ENCODE measurements around the gene TEX51.

The TEX51 gene

GRCh38 chr2:126893606-126894005 is 5.1 kb upstream of the TEX51 start:
- no peak for DNase-seq

GRCh38 chr2:126894082-126894481 is 4.6 kb upstream of the TEX51 start:
- DNase-seq, result no peak

DNA sequence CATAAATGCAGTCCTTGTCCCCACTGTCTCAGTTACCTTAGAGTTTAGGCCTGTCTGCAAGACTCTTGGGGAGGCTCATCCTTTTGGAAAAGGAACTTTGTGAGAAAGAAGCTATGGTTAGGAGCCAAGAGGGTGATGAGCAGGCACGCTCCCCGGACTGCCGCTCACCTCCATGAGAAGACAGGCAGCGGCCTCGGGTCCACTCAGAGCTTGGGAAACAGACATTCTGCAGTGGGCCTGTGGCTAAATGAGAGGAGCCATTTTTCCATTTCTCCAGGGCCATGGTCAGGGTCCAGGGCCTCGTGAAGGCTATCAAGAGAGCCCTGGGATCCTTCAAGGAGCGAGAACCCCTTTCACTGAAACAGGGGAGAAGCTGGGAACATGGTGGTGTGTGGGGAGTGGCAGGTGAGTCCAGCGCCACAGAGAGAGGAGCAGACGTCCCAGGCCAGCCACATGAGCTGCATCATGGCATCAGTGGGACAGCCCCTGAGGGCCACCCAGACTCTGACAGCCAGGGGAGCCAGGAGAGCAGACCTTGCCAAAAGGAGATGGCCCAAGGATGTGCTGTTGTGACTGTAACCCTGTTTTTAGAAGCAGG is 4.0 kb upstream of the TEX51 start:
- DNase-seq, result no peak

DNA sequence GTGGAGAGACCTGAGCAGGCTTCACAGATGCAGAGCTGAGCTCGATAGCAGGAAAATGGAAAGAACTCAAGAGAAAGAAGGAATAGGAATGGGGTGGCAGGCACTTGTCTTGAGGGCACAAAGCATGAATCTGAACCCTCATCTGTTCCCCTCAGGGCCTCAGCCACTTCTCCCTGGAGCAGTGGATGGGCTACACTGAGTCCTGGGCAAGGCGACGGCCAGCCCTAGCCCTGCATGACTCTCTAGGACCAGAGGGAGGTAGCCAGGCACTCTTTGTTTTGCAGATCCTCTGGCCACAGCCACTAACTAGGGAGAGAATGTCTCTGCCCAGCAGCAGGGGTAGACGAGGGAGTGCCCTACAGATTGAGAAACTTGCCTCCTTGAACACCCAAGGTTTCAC is 3.4 kb upstream of the TEX51 start:
- DNase-seq, result no peak

DNA sequence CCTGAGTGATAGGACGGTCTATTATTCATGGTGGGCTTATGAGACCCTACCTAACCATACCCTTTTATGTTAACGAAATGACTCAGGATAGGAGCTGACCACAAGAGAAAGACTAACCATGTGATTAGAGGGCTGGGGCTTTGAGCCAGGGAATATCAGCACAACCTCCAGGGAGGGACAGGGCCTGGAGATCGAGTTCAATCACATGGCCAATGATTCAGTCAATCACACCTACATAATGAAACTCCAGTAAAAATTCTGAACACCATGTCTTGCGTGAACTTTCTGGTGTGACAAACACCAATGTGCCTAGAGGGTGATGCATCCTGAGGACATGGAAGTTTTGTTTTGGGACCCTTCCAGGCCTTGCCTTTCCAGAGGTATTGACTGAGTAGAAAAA is 2.2 kb upstream of the TEX51 start:
- no peak for DNase-seq

DNA sequence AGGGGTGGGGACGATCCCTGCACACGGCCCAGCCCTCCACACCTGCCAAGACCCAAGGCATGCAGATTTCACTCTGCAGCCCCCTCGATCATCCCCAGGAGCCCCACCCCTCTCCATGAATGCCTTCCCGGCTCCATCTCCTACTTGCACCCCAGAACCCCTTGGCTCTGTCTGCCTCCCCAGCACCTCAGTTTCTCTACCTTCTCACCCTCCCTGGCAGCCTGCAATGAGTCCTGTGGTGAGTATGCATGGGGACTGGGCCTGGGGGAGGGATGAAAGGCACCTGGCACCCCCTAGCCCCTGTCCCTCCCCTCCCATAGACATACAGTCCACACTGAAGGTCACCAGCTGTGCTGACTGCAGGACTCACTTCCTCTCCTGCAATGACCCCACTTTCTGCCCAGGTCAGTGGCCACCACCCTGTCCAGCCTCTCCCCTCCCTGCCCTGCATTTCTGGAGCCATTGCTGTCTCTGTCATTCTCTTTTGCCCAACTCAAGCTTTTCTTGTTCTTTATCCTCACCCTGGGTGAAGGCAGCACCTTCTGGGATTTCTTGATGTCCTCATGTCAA is 1.0 kb downstream of the TEX51 start:
- DNase-seq, result no peak

- DNase-seq, result no peak
Observed at GRCh38 chr2:126900646-126901319, 2.1 kb downstream of the TEX51 start.

GRCh38 chr2:126901459-126901858 is 2.8 kb downstream of the TEX51 start:
- no peak for DNase-seq

DNA sequence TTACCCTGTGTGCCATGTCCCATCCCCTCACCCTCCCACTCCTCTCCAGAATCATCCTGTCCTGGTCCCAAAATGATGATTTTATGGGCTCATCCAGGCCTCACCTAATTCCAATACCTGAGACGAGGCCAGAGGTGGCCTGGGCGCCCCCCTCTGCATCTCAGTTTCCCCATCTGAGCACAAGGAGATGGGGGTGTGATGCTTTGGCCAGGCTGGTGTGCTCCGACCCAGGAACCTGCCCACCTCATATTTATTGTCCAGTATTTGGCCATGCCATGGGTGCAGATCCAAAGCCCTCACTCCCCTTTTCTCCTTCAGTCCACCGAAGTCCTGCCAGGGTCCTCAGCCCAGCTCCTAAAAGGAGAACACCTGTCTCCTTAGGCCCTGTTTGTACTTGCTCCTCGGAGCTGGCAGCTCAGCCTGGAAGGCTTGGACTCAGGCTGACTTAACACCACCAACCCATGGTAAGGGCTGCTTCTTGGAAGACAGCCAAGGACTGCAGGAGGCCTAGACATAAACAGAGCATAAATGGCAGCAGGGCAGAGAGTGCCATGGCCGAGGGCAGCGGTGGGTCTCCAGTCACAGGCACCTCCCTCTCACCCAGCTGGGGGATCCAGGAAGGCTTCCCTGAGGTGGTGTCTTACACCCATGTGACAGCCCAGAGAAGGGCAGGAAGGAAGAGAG is 3.6 kb downstream of the TEX51 start:
- no peak for DNase-seq

- DNase-seq, result no peak
Observed at GRCh38 chr2:126902859-126903258, 4.2 kb downstream of the TEX51 start.

- DNase-seq, result no peak
Observed at GRCh38 chr2:126905991-126906390, 7.3 kb downstream of the TEX51 start.

DNA sequence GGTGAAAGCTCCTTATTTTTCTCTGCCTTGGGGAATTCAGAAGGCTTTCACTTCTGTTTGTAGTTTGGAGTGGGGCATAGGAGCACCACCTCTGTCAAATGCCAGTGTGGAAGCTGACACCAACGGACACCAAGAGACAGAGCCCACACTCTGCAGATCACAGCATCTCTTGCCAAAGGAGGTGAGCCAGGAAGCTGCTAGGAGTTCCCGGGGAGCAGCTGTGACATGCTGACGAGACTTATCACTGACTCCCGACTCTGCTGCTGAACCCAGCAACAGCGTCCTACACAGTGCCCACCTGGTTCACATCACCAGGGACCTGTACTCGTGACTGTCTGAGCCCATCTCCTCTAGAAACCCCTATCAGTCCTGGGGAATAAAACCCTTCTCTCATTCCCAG is 8.1 kb downstream of the TEX51 start:
- DNase-seq, result no peak

- DNase-seq, result no peak
Observed at GRCh38 chr2:126907671-126908070, 9.0 kb downstream of the TEX51 start.

- DNase-seq, result no peak
Observed at GRCh38 chr2:126908721-126909177, 10.1 kb downstream of the TEX51 start.

- DNase-seq, result no peak
Observed at GRCh38 chr2:126909366-126909765, 10.7 kb downstream of the TEX51 start.

- DNase-seq, result no peak
Observed at GRCh38 chr2:126909781-126910180, 11.1 kb downstream of the TEX51 start.

DNA sequence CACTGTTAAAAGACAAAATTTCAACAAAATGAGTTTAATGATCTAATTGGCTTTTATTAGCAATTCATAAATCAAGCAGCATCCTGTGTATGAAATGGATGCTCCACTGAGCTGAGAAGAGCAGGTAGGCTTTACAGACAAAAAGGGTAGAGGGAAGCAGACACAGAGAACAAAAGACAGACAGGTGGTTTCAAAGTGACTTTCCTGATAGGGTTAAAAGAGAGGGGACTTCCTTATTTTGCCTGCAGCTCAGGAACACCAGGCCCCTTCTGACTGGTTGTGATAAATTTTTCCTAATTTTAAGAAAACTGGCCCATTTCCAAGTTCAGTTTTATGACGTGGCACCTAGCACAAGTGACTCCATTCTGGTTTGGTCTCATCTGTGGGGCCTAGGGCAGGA is 11.9 kb downstream of the TEX51 start:
- no peak for DNase-seq

DNA sequence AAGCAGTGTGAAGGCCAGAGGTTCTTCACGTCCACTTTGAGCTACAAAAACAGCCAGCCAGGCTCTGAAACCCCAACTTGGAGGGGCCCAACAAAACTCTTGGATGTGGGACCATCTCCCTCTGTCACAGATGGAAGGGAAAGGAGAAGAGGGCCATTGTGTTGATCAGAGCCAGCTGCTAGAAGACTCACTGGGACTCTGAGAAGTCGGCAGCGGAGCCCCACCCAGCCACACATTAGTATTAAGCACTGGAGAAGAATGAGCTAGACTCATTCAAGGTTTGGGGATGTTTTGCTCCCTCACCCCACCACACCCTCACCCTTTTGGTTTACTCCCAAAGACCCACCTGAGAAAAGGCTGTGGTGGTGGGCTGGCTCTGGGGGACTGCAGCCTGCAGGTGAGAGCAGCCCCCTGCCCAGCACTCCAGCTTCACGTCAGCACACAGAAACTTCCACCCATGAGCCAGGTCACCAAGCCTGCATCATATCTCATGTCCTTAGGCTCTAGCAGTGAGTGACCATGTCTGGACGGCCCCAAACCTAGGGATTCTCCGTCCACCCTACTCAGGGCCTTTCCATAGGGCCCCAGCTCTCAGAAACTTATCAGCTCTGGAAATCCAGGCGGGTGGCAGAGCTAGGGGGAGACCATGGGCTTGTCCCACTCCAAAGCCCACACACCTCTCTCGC is 12.6 kb downstream of the TEX51 start:
- no peak for DNase-seq

DNA sequence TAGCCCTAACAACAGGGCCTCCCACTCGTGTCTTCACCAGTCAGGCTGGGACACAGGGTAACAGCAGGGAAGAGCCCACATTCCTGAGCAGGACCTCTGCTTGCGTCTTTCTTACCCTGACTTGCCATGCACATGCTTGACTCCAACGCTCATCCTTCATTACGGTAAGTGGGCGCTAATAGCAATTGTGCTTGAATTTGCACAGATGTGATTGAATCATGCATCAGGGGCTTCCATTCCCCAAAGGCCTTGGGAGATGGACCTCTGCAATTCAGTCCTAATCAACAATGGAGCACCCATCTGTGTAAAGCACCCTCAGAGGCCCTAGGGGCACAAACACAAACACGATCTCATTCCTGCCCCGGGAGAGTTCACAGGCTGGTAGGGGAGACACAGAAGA is 13.5 kb downstream of the TEX51 start:
- DNase-seq, result no peak

DNA sequence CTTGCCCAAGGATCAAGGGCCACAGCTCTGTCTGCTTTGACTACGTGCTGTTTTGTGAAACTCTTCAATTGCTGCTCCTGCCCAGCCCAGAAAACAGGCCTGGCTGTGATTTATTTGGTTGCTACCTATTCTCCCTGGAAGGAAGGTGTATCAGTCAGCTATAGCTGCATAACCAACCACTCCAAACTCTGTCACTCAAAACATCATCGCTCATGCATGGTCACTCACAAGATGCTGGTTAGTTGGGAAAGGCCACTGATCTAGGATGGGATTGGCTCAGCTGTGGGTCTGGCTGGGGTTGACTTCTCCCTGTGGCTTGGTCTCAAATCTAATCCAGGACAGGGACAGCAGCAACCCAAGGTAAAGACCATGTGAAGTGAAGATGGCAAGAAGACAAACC is 14.6 kb downstream of the TEX51 start:
- DNase-seq, result no peak

GRCh38 chr2:126913881-126914615 is 15.4 kb downstream of the TEX51 start:
- DNase-seq, result no peak

- DNase-seq, result no peak
Observed at GRCh38 chr2:126914811-126915500, 16.3 kb downstream of the TEX51 start.
